ENCODE results near the gene SLC24A5. TPM values are rescaled to one million over a fixed set of nuclear protein-coding genes. Genes with fewer than 3 reads are reported as not detected.

The SLC24A5 gene
- total and polyA plus RNA-seq, 8 donors, result 0.19 TPM; not detected in 7

- DNase-seq, result no peak
- 29 to 38% methylated on average over 6 of the region's 6 CpGs for WGBS, 2 donors
- no peaks in the 10 kb centered on the region for H3K36me3 ChIP-seq
- H3K27me3 ChIP-seq, result peaks cover 0 to 4% (median 0%) of the 10 kb centered on the region in 4 donors
- no peaks in the 10 kb centered on the region for H3K9me3 ChIP-seq
- intact Hi-C loops (cut with DNase I), result no loop called here
- no peak overlapping the region for H3K4me3 ChIP-seq
- no peak for ATAC-seq
- H3K27ac ChIP-seq, result no peak overlapping the region
- no peak for FAIRE-seq
- no peak for TF ChIP-seq CTCF (IDR thresholded peaks at IDR 0.05)
- H3K4me1 ChIP-seq, result no peaks in the 10 kb centered on the region
Measured at GRCh38 chr15:48089702-48090101, 31.1 kb upstream of the SLC24A5 start.

GRCh38 chr15:48090115-48090514, 30.7 kb upstream of the SLC24A5 start:
- Histone ChIP-seq H3K4me1 (no peaks in the 10 kb centered on the region), H3K27ac (no peak overlapping the region), H3K9me3 (no peaks in the 10 kb centered on the region), H3K4me3 (no peak overlapping the region), H3K36me3 (no peaks in the 10 kb centered on the region), H3K27me3 (peaks cover 0 to 4% (median 0%) of the 10 kb centered on the region in 4 donors)
- ATAC-seq, result no peak
- no peak for FAIRE-seq
- DNase-seq, result no peak
- WGBS, 2 donors, result 42 to 53% methylated on average over 2 of the region's 2 CpGs
- intact Hi-C loops (cut with DNase I), result no loop called here
- no peak for TF ChIP-seq CTCF (IDR thresholded peaks at IDR 0.05)

GRCh38 chr15:48090666-48091065, 30.1 kb upstream of the SLC24A5 start:
- no peaks in the 10 kb centered on the region for H3K9me3 ChIP-seq
- WGBS, 2 donors, result 27 to 30% methylated on average over 3 of the region's 3 CpGs
- no peak for DNase-seq
- no peak overlapping the region for H3K27ac ChIP-seq
- no peak for TF ChIP-seq CTCF (IDR thresholded peaks at IDR 0.05)
- ATAC-seq, result no peak
- intact Hi-C loops (cut with DNase I), result no loop called here
- no peak for FAIRE-seq
- no peaks in the 10 kb centered on the region for H3K4me1 ChIP-seq
- H3K4me3 ChIP-seq, result no peak overlapping the region
- H3K36me3 ChIP-seq, result no peaks in the 10 kb centered on the region
- H3K27me3 ChIP-seq, result peaks cover 0 to 4% (median 0%) of the 10 kb centered on the region in 4 donors

GRCh38 chr15:48091522-48091921, 29.3 kb upstream of the SLC24A5 start:
- H3K27me3 ChIP-seq, result peaks cover 0 to 4% (median 0%) of the 10 kb centered on the region in 4 donors
- no peaks in the 10 kb centered on the region for H3K4me1 ChIP-seq
- no peak for TF ChIP-seq CTCF (IDR thresholded peaks at IDR 0.05)
- WGBS, 2 donors, result 71 to 74% methylated on average over 4 of the region's 4 CpGs
- DNase-seq, result no peak
- no peak overlapping the region for H3K27ac ChIP-seq
- no peak for ATAC-seq
- H3K9me3 ChIP-seq, result no peaks in the 10 kb centered on the region
- no peaks in the 10 kb centered on the region for H3K36me3 ChIP-seq
- no peak for FAIRE-seq
- no peak overlapping the region for H3K4me3 ChIP-seq
- intact Hi-C loops (cut with DNase I), result no loop called here

- no peak overlapping the region for H3K4me3 ChIP-seq
- H3K36me3 ChIP-seq, result no peaks in the 10 kb centered on the region
- FAIRE-seq, result no peak
- ATAC-seq, result no peak
- no peak overlapping the region for H3K27ac ChIP-seq
- 60% methylated on average over 4 of the region's 4 CpGs for WGBS, 2 donors
- H3K4me1 ChIP-seq, result no peaks in the 10 kb centered on the region
- DNase-seq, result no peak
- peaks cover 0 to 4% (median 0%) of the 10 kb centered on the region in 4 donors for H3K27me3 ChIP-seq
- no peak for TF ChIP-seq CTCF (IDR thresholded peaks at IDR 0.05)
- intact Hi-C loops (cut with DNase I), result no loop called here
- H3K9me3 ChIP-seq, result no peaks in the 10 kb centered on the region
Measured at GRCh38 chr15:48096355-48096786, 24.4 kb upstream of the SLC24A5 start.

Measured in pancreas (tissue), 10 donors.